Measurements from ENCODE around the gene CACNA2D3. TPM values are rescaled to one million over a fixed set of nuclear protein-coding genes. Genes with fewer than 3 reads are reported as not detected.

CACNA2D3 gene
- total RNA-seq, 1 donor from 2014 or later, result 0.29 TPM

- Mint-ChIP-seq H3K27me3 (peaks cover 40% of the 10 kb centered on the region), H3K27ac (no peak overlapping the region), H3K9me3 (ENCODE audit: low read depth) (no peaks in the 10 kb centered on the region), H3K36me3 (ENCODE audit: insufficient read depth) (no peaks in the 10 kb centered on the region), H3K4me1 (ENCODE audit: low read depth) (peaks cover 30% of the 10 kb centered on the region), H3K4me3 (ENCODE audit: low read depth) (no peak overlapping the region)
- DNase-seq (ENCODE audit: low spot score, unreplicated experiment), result no peak
- no peak for TF ChIP-seq CTCF (IDR thresholded peaks at IDR 0.05; ENCODE audit: unreplicated experiment)
Measured at GRCh38 chr3:54349691-54350090, 227.3 kb downstream of the CACNA2D3 start.

GRCh38 chr3:54353546-54353945 is 231.2 kb downstream of the CACNA2D3 start:
- Mint-ChIP-seq H3K9me3 (ENCODE audit: low read depth) (no peaks in the 10 kb centered on the region), H3K36me3 (ENCODE audit: insufficient read depth) (no peaks in the 10 kb centered on the region), H3K4me3 (ENCODE audit: low read depth) (no peak overlapping the region), H3K27ac (no peak overlapping the region), H3K27me3 (peaks cover 36% of the 10 kb centered on the region), H3K4me1 (ENCODE audit: low read depth) (peaks cover 31% of the 10 kb centered on the region)
- DNase-seq (ENCODE audit: low spot score, unreplicated experiment), result no peak
- TF ChIP-seq CTCF (IDR thresholded peaks at IDR 0.05; ENCODE audit: unreplicated experiment), result no peak

GRCh38 chr3:54353946-54354345 is 231.6 kb downstream of the CACNA2D3 start:
- DNase-seq (ENCODE audit: low spot score, unreplicated experiment), result no peak
- H3K27me3 Mint-ChIP-seq, result peaks cover 35% of the 10 kb centered on the region
- H3K4me3 Mint-ChIP-seq (ENCODE audit: low read depth), result no peak overlapping the region
- peaks cover 29% of the 10 kb centered on the region for H3K4me1 Mint-ChIP-seq (ENCODE audit: low read depth)
- TF ChIP-seq CTCF (IDR thresholded peaks at IDR 0.05; ENCODE audit: unreplicated experiment), result no peak
- H3K27ac Mint-ChIP-seq, result peak overlapping the region; percentile 13
- H3K9me3 Mint-ChIP-seq (ENCODE audit: low read depth), result no peaks in the 10 kb centered on the region
- no peaks in the 10 kb centered on the region for H3K36me3 Mint-ChIP-seq (ENCODE audit: insufficient read depth)

GRCh38 chr3:54355800-54356199 is 233.4 kb downstream of the CACNA2D3 start:
- H3K27ac Mint-ChIP-seq, result no peak overlapping the region
- no peak overlapping the region for H3K4me3 Mint-ChIP-seq (ENCODE audit: low read depth)
- no peak for TF ChIP-seq CTCF (IDR thresholded peaks at IDR 0.05; ENCODE audit: unreplicated experiment)
- peaks cover 37% of the 10 kb centered on the region for H3K27me3 Mint-ChIP-seq
- no peaks in the 10 kb centered on the region for H3K36me3 Mint-ChIP-seq (ENCODE audit: insufficient read depth)
- peaks cover 20% of the 10 kb centered on the region for H3K4me1 Mint-ChIP-seq (ENCODE audit: low read depth)
- no peak for DNase-seq (ENCODE audit: low spot score, unreplicated experiment)
- no peaks in the 10 kb centered on the region for H3K9me3 Mint-ChIP-seq (ENCODE audit: low read depth)

GRCh38 chr3:54356261-54357045 is 234.1 kb downstream of the CACNA2D3 start:
- Mint-ChIP-seq H3K4me1 (ENCODE audit: low read depth) (peaks cover 20% of the 10 kb centered on the region), H3K27me3 (peaks cover 37% of the 10 kb centered on the region), H3K36me3 (ENCODE audit: insufficient read depth) (no peaks in the 10 kb centered on the region), H3K9me3 (ENCODE audit: low read depth) (no peaks in the 10 kb centered on the region), H3K27ac (no peak overlapping the region), H3K4me3 (ENCODE audit: low read depth) (no peak overlapping the region)
- no peak for DNase-seq (ENCODE audit: low spot score, unreplicated experiment)
- no peak for TF ChIP-seq CTCF (IDR thresholded peaks at IDR 0.05; ENCODE audit: unreplicated experiment)
